KBM-7 (cell line): ENCODE data around the gene CDC16.

Source experiments
- DNase-seq: peaks from one replicate; pipeline ENCODE4 v3.0.0-alpha.2; 2015
- in situ Hi-C: fragments of 300-500 bp; cut with MboI; formaldehyde crosslinking; loops from 2 replicates; pipeline ENCODE4 v1.14.3; 2020; ENCODE audit warnings: low sequenced_read_pairs, low pct_unique_long_range_greater_than_20kb, mixed read lengths

CDC16 gene

GRCh38 chr13:114318624-114319023, 83.9 kb downstream of the CDC16 start:
- DNase-seq: no peak
- in situ Hi-C loops: no loop called here

GRCh38 chr13:114319441-114319913, 84.8 kb downstream of the CDC16 start:
- no peak for DNase-seq
- in situ Hi-C loops: no loop called here

- no peak for DNase-seq
- in situ Hi-C loops: no loop called here
Observed at GRCh38 chr13:114320065-114320464, 85.4 kb downstream of the CDC16 start.

- in situ Hi-C loops: no loop called here
- no peak for DNase-seq
Observed at GRCh38 chr13:114321256-114321655, 86.6 kb downstream of the CDC16 start.
